HL-60 (cell line): ENCODE measurements around the gene ENTPD1.

ENCODE experiments used
- DNase-seq, 2 experiments: peaks; one replicate each; pipeline ENCODE4 v3.0.0-alpha.2; 2010 to 2020; ENCODE audit warnings: low read depth in 1 of 2, low spot score in 1 of 2
- H3K27ac ChIP-seq: fragments of 250-450 bp; sonication (Bioruptor Pico); replicated peaks from 2 replicates; pipeline ENCODE4 v1.5.1; 2020; ENCODE audit warnings: mild to moderate bottlenecking, moderate library complexity
- H3K27me3 ChIP-seq: fragments of 250-450 bp; sonication (Bioruptor Pico); 2 replicates; pipeline ENCODE4 v1.5.1; 2021; ENCODE audit warnings: mild to moderate bottlenecking, moderate library complexity; ENCODE audit not compliant: insufficient read depth, poor library complexity, severe bottlenecking
- H3K4me3 ChIP-seq: replicated peaks from 2 replicates; pipeline ENCODE4 v1.5.1; 2011; ENCODE audit warnings: mild to moderate bottlenecking, control low read depth, low read length; ENCODE audit not compliant: insufficient read depth
- CTCF ChIP-seq: IDR thresholded peaks from one replicate; pipeline ENCODE4 v1.5.1; 2011; ENCODE audit warnings: low read length, control low read depth, inconsistent platforms; ENCODE audit not compliant: insufficient read depth
- GABPA ChIP-seq: IDR thresholded peaks from 2 replicates; pipeline ENCODE4 v1.6.1; 2012; ENCODE audit warnings: low read depth
- POLR2AphosphoS5 ChIP-seq: IDR thresholded peaks from 2 replicates; pipeline ENCODE4 v1.6.1; 2012; ENCODE audit warnings: low read depth
- REST ChIP-seq: IDR thresholded peaks from 2 replicates; pipeline ENCODE4 v1.6.1; 2012; ENCODE audit warnings: low read depth; ENCODE audit not compliant: insufficient replicate concordance
- SPI1 ChIP-seq: IDR thresholded peaks from 2 replicates; pipeline ENCODE4 v1.6.1; 2012; ENCODE audit warnings: low read depth, mild to moderate bottlenecking, borderline replicate concordance

Gene ENTPD1

GRCh38 chr10:95833042-95833610 lies 77.2 kb downstream of the ENTPD1 start:
- TF ChIP-seq GABPA: no peak
- no peak overlapping the region for H3K27ac ChIP-seq
- H3K27me3 ChIP-seq: no peaks in the 10 kb centered on the region
- no peak for DNase-seq
- H3K4me3 ChIP-seq: no peak overlapping the region

- no peak for TF ChIP-seq POLR2AphosphoS5
- no peak for TF ChIP-seq SPI1
- no peak for TF ChIP-seq CTCF
- TF ChIP-seq GABPA: no peak
- TF ChIP-seq REST: no peak
- Histone ChIP-seq H3K27ac (no peak overlapping the region), H3K4me3 (no peak overlapping the region), H3K27me3 (no peaks in the 10 kb centered on the region)
- DNase-seq: no peak
Observed at GRCh38 chr10:95834406-95834805, 78.4 kb downstream of the ENTPD1 start.

- no peak overlapping the region for H3K4me3 ChIP-seq
- no peak for DNase-seq
- H3K27ac ChIP-seq: no peak overlapping the region
- H3K27me3 ChIP-seq: no peaks in the 10 kb centered on the region
- TF ChIP-seq CTCF: no peak
- TF ChIP-seq SPI1: no peak
- no peak for TF ChIP-seq POLR2AphosphoS5
- TF ChIP-seq REST: no peak
- TF ChIP-seq GABPA: no peak
Observed at GRCh38 chr10:95835149-95835860, 79.3 kb downstream of the ENTPD1 start.

- Histone ChIP-seq H3K27ac (no peak overlapping the region), H3K4me3 (no peak overlapping the region), H3K27me3 (no peaks in the 10 kb centered on the region)
- no peak for TF ChIP-seq GABPA
- no peak for TF ChIP-seq POLR2AphosphoS5
- no peak for TF ChIP-seq CTCF
- TF ChIP-seq SPI1: no peak
- no peak for TF ChIP-seq REST
- no peak for DNase-seq
Observed at GRCh38 chr10:95835911-95836310, 79.9 kb downstream of the ENTPD1 start.
